ENCODE results near the gene GDPD5. TPM values are rescaled to one million over a fixed set of nuclear protein-coding genes. Genes with fewer than 3 reads are reported as not detected.

The GDPD5 gene
- total RNA-seq, 1 experiment from 2014 or later = 7.8 TPM

DNA sequence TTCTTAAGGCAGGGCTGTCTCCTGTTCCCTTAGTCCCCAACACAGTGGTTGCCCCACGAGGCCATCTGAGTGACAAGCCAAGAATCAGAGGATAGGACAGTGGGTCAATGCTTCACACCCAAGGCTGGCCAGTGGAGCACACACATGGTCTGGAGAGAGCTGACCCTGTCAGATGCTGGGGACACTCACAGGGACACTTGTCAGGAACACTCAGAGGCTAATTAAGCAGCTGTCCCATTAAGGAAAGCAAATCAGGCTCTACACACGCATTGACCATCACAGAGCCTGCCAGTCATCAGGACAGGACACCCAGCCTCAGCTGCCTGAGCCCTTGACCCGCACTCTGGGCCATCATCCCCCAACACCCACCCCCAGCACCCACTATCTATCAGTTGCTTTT is 18.2 kb downstream of the GDPD5 start:
- no peak for DNase-seq
- Histone ChIP-seq H3K23ac (ENCODE audit: insufficient read length, low read depth, low read length) (no peak overlapping the region), H2BK12ac (ENCODE audit: insufficient read length, low read depth, low read length) (no peak overlapping the region), H4K20me1 (ENCODE audit: control insufficient read depth, insufficient read depth, insufficient read length) (no peaks in the 10 kb centered on the region), H4K5ac (ENCODE audit: insufficient read length, low read depth, low read length) (no peak overlapping the region), H3K27ac (ENCODE audit: insufficient read length, low read depth, low read length) (no peak overlapping the region), H2AK5ac (ENCODE audit: insufficient read length, low read length) (no peak overlapping the region), H3T11ph (ENCODE audit: low read length) (no peak overlapping the region), H4K91ac (ENCODE audit: insufficient read length, low read depth, low read length) (no peak overlapping the region), H4K8ac (replicated peaks; ENCODE audit: insufficient read length, low read depth, low read length) (no peak overlapping the region), H3K9ac (ENCODE audit: extremely low read depth, insufficient read length, low read length) (no peak overlapping the region), H2BK20ac (ENCODE audit: low read depth, low read length, poor library complexity, severe bottlenecking) (no peak overlapping the region), H3K4ac (ENCODE audit: low read depth, low read length) (no peak overlapping the region), H3K79me2 (ENCODE audit: insufficient read depth, low read length) (no peaks in the 10 kb centered on the region), H3K4me2 (ENCODE audit: insufficient read depth, insufficient read length, low read length) (no peak overlapping the region), H2AFZ (ENCODE audit: low read length) (no peak overlapping the region), H3K56ac (ENCODE audit: insufficient read length, low read depth, low read length) (no peak overlapping the region), H3K14ac (ENCODE audit: insufficient read depth, low read length) (no peak overlapping the region), H3K4me1 (ENCODE audit: insufficient read depth, low read length) (no peaks in the 10 kb centered on the region), H2BK15ac (ENCODE audit: low read depth, low read length) (no peak overlapping the region), H3K9me3 (ENCODE audit: control insufficient read depth, low read depth, low read length) (no peaks in the 10 kb centered on the region), H2BK5ac (ENCODE audit: insufficient read length, low read length) (no peak overlapping the region), H3K27me3 (ENCODE audit: insufficient read depth, low read length) (no peaks in the 10 kb centered on the region), H3K18ac (ENCODE audit: insufficient read length, low read depth, low read length) (no peak overlapping the region), H2BK120ac (ENCODE audit: low read depth, low read length, poor library complexity, severe bottlenecking) (no peak overlapping the region), H3K23me2 (ENCODE audit: insufficient read length, low read depth, low read length, poor library complexity, severe bottlenecking) (no peaks in the 10 kb centered on the region), H3K79me1 (ENCODE audit: insufficient read depth, low read depth, low read length, poor library complexity, severe bottlenecking) (no peaks in the 10 kb centered on the region)
- H3K27ac Mint-ChIP-seq = peak overlapping the region in 1 of 3 experiments; percentile 91; a peak in 1 of 7 replicates
- WGBS (ENCODE audit: extremely low coverage, insufficient read length, low lambda C conversion rate) = no CpG with 5 or more reads among the region's 3 CpGs
- no peaks in the 10 kb centered on the region for H3K9me3 Mint-ChIP-seq
- TF ChIP-seq, protein P1, sequence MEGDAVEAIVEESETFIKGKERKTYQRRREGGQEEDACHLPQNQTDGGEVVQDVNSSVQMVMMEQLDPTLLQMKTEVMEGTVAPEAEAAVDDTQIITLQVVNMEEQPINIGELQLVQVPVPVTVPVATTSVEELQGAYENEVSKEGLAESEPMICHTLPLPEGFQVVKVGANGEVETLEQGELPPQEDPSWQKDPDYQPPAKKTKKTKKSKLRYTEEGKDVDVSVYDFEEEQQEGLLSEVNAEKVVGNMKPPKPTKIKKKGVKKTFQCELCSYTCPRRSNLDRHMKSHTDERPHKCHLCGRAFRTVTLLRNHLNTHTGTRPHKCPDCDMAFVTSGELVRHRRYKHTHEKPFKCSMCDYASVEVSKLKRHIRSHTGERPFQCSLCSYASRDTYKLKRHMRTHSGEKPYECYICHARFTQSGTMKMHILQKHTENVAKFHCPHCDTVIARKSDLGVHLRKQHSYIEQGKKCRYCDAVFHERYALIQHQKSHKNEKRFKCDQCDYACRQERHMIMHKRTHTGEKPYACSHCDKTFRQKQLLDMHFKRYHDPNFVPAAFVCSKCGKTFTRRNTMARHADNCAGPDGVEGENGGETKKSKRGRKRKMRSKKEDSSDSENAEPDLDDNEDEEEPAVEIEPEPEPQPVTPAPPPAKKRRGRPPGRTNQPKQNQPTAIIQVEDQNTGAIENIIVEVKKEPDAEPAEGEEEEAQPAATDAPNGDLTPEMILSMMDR (conservative IDR thresholded peaks at IDR 0.05) = no peak
- no peaks in the 10 kb centered on the region; the same call in 1 of the 2 replicates for H3K27me3 Mint-ChIP-seq (ENCODE audit: low read depth)
- H3K36me3 Mint-ChIP-seq (ENCODE audit: insufficient read depth in 1 of 3, low read depth in 3 of 3) = no peaks in the 10 kb centered on the region
- peaks cover 0 to 4% of the 10 kb centered on the region in 2 experiments; a peak in 3 of 4 replicates for H3K4me1 Mint-ChIP-seq
- no peak overlapping the region for H3K4me3 Mint-ChIP-seq
